HEK293 (cell line): ENCODE results near the gene RPP38.

Experiments used
- CTCF ChIA-PET: fragments of 350-600 bp; formaldehyde crosslinking; extraction: SDS; loops from one replicate; lab custom pipeline; 2021; ENCODE audit warnings: antibody characterized with exemption; lab: Yijun Ruan, JAX
- POLR2A ChIA-PET: fragments of 300-600 bp; formaldehyde crosslinking; extraction: SDS; loops from one replicate; lab custom pipeline; 2020; ENCODE audit warnings: antibody characterized with exemption, inconsistent platforms; lab: Yijun Ruan, JAX
- H3K27ac ChIP-seq: fragments of 200-500 bp; sonication (Bioruptor generic); 2 replicates; pipeline ENCODE4 v1.5.1; 2014; ENCODE audit warnings: low read depth, low read length, control low read depth, inconsistent platforms; ENCODE audit errors: extremely low read depth
- H3K36me3 ChIP-seq, 2 experiments: fragments of 200-500 bp in 1 of 2; sonication (Bioruptor generic) in 1 of 2; 1 replicate in 1 of 2; 2 replicates in 1 of 2; pipeline ENCODE4 v1.5.1; 2014 to 2017; ENCODE audit warnings: inconsistent platforms in 2 of 2, low read length in 2 of 2; ENCODE audit not compliant: control insufficient read depth in 2 of 2, insufficient read depth in 1 of 2
- H3K4me1 ChIP-seq: fragments of 200-500 bp; sonication (Bioruptor generic); 2 replicates; pipeline ENCODE4 v1.5.1; 2014; ENCODE audit warnings: mild to moderate bottlenecking, low read length, inconsistent platforms; ENCODE audit not compliant: control insufficient read depth, insufficient read depth
- H3K4me3 ChIP-seq: 2 replicates; pipeline ENCODE4 v1.5.1; 2011; ENCODE audit warnings: low read depth, mild to moderate bottlenecking, control low read depth, low read length, moderate library complexity
- H3K9me3 ChIP-seq: fragments of 200-500 bp; sonication (Bioruptor generic); 2 replicates; pipeline ENCODE4 v1.5.1; 2014; ENCODE audit warnings: low read depth, low read length, inconsistent platforms; ENCODE audit not compliant: control insufficient read depth, insufficient read depth
- BCL11A ChIP-seq: fragments of 450-650 bp; formaldehyde crosslinking; IDR thresholded peaks from 2 replicates; pipeline ENCODE4 v1.5.1; 2016; ENCODE audit warnings: low read depth, missing biosample characterization, missing genetic modification characterization
- ELK4 ChIP-seq: IDR thresholded peaks from 2 replicates; pipeline ENCODE4 v1.6.1; 2011; ENCODE audit warnings: mild to moderate bottlenecking, low read depth, low read length, borderline replicate concordance
- GLI2 ChIP-seq: fragments of 450-650 bp; formaldehyde crosslinking; IDR thresholded peaks from 2 replicates; pipeline ENCODE4; 2017; ENCODE audit warnings: missing biosample characterization, missing genetic modification characterization, low read depth, borderline replicate concordance
- OSR2 ChIP-seq: fragments of 450-650 bp; formaldehyde crosslinking; IDR thresholded peaks from 2 replicates; pipeline ENCODE4 v1.5.1; 2016; ENCODE audit warnings: missing biosample characterization, missing genetic modification characterization
- SETDB1 ChIP-seq: IDR thresholded peaks from one replicate; pipeline ENCODE4 v1.6.1; 2017; ENCODE audit warnings: mild to moderate bottlenecking, low read length, moderate library complexity, mixed read lengths; ENCODE audit not compliant: insufficient read length
- SP2 ChIP-seq: fragments of 450-650 bp; formaldehyde crosslinking; IDR thresholded peaks from 2 replicates; pipeline ENCODE4 v1.5.1; 2016; ENCODE audit warnings: missing biosample characterization, missing genetic modification characterization
- ZBTB11 ChIP-seq: fragments of 450-650 bp; formaldehyde crosslinking; conservative IDR thresholded peaks from 2 replicates; pipeline ENCODE4 v1.5.1; 2016; ENCODE audit warnings: low read depth, missing biosample characterization, missing genetic modification characterization
- ZBTB17 ChIP-seq: fragments of 450-650 bp; formaldehyde crosslinking; IDR thresholded peaks from 2 replicates; pipeline ENCODE4 v1.5.1; 2016; ENCODE audit warnings: missing biosample characterization, missing genetic modification characterization
- ZNF146 ChIP-seq: fragments of 450-650 bp; formaldehyde crosslinking; IDR thresholded peaks from 2 replicates; pipeline ENCODE4 v1.5.1; 2016; ENCODE audit warnings: missing biosample characterization, missing genetic modification characterization
- ZNF157 ChIP-seq: fragments of 450-650 bp; formaldehyde crosslinking; IDR thresholded peaks from 2 replicates; pipeline ENCODE4 v1.5.1; 2016; ENCODE audit warnings: missing biosample characterization, missing genetic modification characterization
- ZNF350 ChIP-seq: fragments of 450-650 bp; formaldehyde crosslinking; IDR thresholded peaks from 2 replicates; pipeline ENCODE4 v1.5.0; 2017; ENCODE audit warnings: missing biosample characterization, mild to moderate bottlenecking, missing genetic modification characterization
- ZNF426 ChIP-seq: fragments of 450-650 bp; formaldehyde crosslinking; IDR thresholded peaks from 2 replicates; pipeline ENCODE4 v1.5.1; 2017; ENCODE audit warnings: missing biosample characterization, missing genetic modification characterization, mild to moderate bottlenecking, inconsistent platforms, moderate library complexity
- ZNF501 ChIP-seq: fragments of 450-650 bp; formaldehyde crosslinking; IDR thresholded peaks from 2 replicates; pipeline ENCODE4 v1.5.1; 2016; ENCODE audit warnings: missing biosample characterization, missing genetic modification characterization
- ZNF510 ChIP-seq: fragments of 450-650 bp; formaldehyde crosslinking; IDR thresholded peaks from 2 replicates; pipeline ENCODE4 v1.5.1; 2018; ENCODE audit warnings: mild to moderate bottlenecking, missing genetic modification characterization, missing biosample characterization; ENCODE audit not compliant: insufficient replicate concordance
- ZNF561 ChIP-seq: fragments of 450-650 bp; IDR thresholded peaks from 2 replicates; pipeline ENCODE4 v1.5.1; 2018; ENCODE audit warnings: missing biosample characterization, missing genetic modification characterization, borderline replicate concordance
- ZNF600 ChIP-seq: fragments of 450-650 bp; formaldehyde crosslinking; IDR thresholded peaks from 2 replicates; pipeline ENCODE4 v1.5.1; 2016; ENCODE audit warnings: missing biosample characterization, missing genetic modification characterization
- ZNF658 ChIP-seq: fragments of 450-650 bp; formaldehyde crosslinking; IDR thresholded peaks from 2 replicates; pipeline ENCODE4; 2016; ENCODE audit warnings: missing biosample characterization, missing genetic modification characterization
- ZNF768 ChIP-seq: fragments of 450-650 bp; formaldehyde crosslinking; IDR thresholded peaks from 2 replicates; pipeline ENCODE4 v1.5.1; 2018; ENCODE audit warnings: missing biosample characterization, mild to moderate bottlenecking, missing genetic modification characterization
- ZNF837 ChIP-seq: fragments of 450-650 bp; formaldehyde crosslinking; IDR thresholded peaks from 2 replicates; pipeline ENCODE4 v1.5.1; 2016; ENCODE audit warnings: missing biosample characterization, missing genetic modification characterization
- TF ChIP-seq, protein P1 (sequence below): fragments of 450-650 bp; formaldehyde crosslinking; IDR thresholded peaks from 2 replicates; pipeline ENCODE4 v1.5.1; 2017; ENCODE audit warnings: missing biosample characterization, missing genetic modification characterization
- TF ChIP-seq, protein P2 (sequence below): fragments of 450-650 bp; formaldehyde crosslinking; IDR thresholded peaks from 2 replicates; pipeline ENCODE4 v1.5.1; 2016; ENCODE audit warnings: missing biosample characterization, missing genetic modification characterization, borderline replicate concordance
- TF ChIP-seq, protein P3 (sequence below): fragments of 450-650 bp; formaldehyde crosslinking; IDR thresholded peaks from 2 replicates; pipeline ENCODE4 v1.5.1; 2016; ENCODE audit warnings: missing biosample characterization, missing genetic modification characterization

RPP38 gene

GRCh38 chr10:15084502-15084922, 12.6 kb upstream of the RPP38 start:
- no peak overlapping the region for H3K27ac ChIP-seq
- H3K4me3 ChIP-seq, result peak overlapping the region; percentile 15; the same call in 1 of the 2 replicates

DNA sequence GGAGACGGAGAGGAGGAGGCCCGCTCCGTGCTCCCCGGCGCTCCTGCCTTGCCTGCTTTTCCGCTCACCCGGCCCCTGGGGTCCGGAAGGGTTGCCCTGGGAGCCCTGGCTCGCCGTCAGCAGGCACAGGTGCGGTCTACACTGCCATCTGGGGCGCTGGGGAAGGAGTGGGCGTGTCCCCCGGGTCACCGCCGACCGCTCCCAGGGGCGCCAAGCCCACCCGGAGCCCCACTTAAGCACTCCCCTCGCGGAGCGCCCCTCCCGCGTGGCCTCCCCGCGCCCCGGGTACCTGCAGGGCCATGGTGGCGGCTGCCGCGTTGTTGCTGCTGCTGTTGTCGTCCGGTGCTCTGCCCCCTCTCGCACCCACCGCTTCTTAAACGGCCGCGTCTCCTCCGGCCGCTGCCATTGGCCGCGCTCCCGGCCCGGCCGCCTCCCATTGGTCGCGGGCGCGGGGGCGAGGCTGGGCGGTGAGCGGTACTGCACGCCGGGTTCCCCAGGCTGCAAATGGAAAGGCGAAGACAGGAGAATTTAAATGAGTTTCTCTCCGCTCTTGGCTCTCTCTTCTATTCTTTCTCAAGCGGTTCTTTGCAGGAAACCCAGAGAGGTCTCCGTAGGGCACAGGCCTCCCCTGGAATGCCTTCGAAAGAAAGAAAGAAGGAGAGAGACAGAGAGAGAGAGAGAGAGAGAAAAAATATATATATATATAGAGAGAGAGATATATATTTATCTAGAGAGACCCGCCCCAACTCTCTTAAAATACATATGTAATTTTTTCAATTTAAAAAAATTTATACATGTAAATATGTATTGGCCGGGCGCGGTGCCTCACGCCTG, 8.5 kb upstream of the RPP38 start, which contains the start of gene ACBD7:
ACBD7 (minus strand) TSS at position 349 of the 834 bp plus-strand sequence; CDS start at position 301, 48 bp downstream.
- peak within 1 kb of the TSS; percentile 64; the same call in 1 of the 2 replicates for H3K27ac ChIP-seq
- H3K9me3 ChIP-seq, result no peaks in the 10 kb centered on the region
- peak within 1 kb of the TSS; percentile 58 for H3K4me3 ChIP-seq
- no peaks in the 10 kb centered on the region for H3K36me3 ChIP-seq
- ChIA-PET CTCF (no interaction called here), POLR2A (no interaction called here)
- no peaks in the 10 kb centered on the region for H3K4me1 ChIP-seq
- TF ChIP-seq ZBTB11, result peak; percentile 80
- TF ChIP-seq ZNF510 (tag by site-specific recombination), result no peak
- no peak for TF ChIP-seq ZNF146 (tag by site-specific recombination)
- TF ChIP-seq SETDB1, result no peak
- TF ChIP-seq ZNF768 (tag by site-specific recombination), result no peak
- TF ChIP-seq, protein P1, sequence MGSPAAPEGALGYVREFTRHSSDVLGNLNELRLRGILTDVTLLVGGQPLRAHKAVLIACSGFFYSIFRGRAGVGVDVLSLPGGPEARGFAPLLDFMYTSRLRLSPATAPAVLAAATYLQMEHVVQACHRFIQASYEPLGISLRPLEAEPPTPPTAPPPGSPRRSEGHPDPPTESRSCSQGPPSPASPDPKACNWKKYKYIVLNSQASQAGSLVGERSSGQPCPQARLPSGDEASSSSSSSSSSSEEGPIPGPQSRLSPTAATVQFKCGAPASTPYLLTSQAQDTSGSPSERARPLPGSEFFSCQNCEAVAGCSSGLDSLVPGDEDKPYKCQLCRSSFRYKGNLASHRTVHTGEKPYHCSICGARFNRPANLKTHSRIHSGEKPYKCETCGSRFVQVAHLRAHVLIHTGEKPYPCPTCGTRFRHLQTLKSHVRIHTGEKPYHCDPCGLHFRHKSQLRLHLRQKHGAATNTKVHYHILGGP (tag by site-specific recombination), result no peak
- TF ChIP-seq OSR2 (tag by site-specific recombination), result peak; percentile 24; the same call in 1 of the 2 replicates
- TF ChIP-seq GLI2 (tag by site-specific recombination), result no peak
- TF ChIP-seq ZNF426 (tag by site-specific recombination), result no peak
- TF ChIP-seq ZNF658 (tag by site-specific recombination), result no peak
- no peak; the same call in 1 of the 2 replicates for TF ChIP-seq BCL11A (tag by site-specific recombination)
- TF ChIP-seq, protein P2, sequence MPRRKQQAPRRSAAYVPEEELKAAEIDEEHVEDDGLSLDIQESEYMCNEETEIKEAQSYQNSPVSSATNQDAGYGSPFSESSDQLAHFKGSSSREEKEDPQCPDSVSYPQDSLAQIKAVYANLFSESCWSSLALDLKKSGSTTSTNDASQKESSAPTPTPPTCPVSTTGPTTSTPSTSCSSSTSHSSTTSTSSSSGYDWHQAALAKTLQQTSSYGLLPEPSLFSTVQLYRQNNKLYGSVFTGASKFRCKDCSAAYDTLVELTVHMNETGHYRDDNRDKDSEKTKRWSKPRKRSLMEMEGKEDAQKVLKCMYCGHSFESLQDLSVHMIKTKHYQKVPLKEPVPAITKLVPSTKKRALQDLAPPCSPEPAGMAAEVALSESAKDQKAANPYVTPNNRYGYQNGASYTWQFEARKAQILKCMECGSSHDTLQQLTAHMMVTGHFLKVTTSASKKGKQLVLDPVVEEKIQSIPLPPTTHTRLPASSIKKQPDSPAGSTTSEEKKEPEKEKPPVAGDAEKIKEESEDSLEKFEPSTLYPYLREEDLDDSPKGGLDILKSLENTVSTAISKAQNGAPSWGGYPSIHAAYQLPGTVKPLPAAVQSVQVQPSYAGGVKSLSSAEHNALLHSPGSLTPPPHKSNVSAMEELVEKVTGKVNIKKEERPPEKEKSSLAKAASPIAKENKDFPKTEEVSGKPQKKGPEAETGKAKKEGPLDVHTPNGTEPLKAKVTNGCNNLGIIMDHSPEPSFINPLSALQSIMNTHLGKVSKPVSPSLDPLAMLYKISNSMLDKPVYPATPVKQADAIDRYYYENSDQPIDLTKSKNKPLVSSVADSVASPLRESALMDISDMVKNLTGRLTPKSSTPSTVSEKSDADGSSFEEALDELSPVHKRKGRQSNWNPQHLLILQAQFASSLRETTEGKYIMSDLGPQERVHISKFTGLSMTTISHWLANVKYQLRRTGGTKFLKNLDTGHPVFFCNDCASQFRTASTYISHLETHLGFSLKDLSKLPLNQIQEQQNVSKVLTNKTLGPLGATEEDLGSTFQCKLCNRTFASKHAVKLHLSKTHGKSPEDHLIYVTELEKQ, result no peak
- TF ChIP-seq ZNF600, result peak; percentile 92
- TF ChIP-seq ZNF501 (tag by site-specific recombination), result peak; percentile 90; the same call in 1 of the 2 replicates
- TF ChIP-seq, protein P3, sequence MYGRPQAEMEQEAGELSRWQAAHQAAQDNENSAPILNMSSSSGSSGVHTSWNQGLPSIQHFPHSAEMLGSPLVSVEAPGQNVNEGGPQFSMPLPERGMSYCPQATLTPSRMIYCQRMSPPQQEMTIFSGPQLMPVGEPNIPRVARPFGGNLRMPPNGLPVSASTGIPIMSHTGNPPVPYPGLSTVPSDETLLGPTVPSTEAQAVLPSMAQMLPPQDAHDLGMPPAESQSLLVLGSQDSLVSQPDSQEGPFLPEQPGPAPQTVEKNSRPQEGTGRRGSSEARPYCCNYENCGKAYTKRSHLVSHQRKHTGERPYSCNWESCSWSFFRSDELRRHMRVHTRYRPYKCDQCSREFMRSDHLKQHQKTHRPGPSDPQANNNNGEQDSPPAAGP (tag by site-specific recombination), result peak; percentile 81; the same call in 1 of the 2 replicates
- no peak for TF ChIP-seq ELK4
- TF ChIP-seq ZNF837 (tag by site-specific recombination), result no peak
- no peak for TF ChIP-seq ZNF157 (tag by site-specific recombination)
- TF ChIP-seq ZNF561 (tag by site-specific recombination), result 0 out of 2 replicates have a peak, but pooled peaks have one; percentile 51

More at GRCh38 chr10:15084502-15084922, 12.6 kb upstream of the RPP38 start:
- ChIA-PET POLR2A (no interaction called here), CTCF (no interaction called here)
- no peaks in the 10 kb centered on the region for H3K36me3 ChIP-seq
- TF ChIP-seq ZNF350 (peak; percentile 45; the same call in 1 of the 2 replicates), ZNF600 (no peak), ZBTB17 (tag by site-specific recombination) (0 out of 2 replicates have a peak, but pooled peaks have one; percentile 26), SP2 (tag by site-specific recombination) (peak; percentile 47)
- no peaks in the 10 kb centered on the region for H3K4me1 ChIP-seq
- no peaks in the 10 kb centered on the region for H3K9me3 ChIP-seq
